HCT116 (cell line): ENCODE data around the gene COX15. TPM values are rescaled to one million over a fixed set of nuclear protein-coding genes. Genes with fewer than 3 reads are reported as not detected.

ENCODE experiments used
- ATAC-seq: fragments of 200-7000 bp; cut with Tn5 transposase; 2 replicates; pipeline ENCODE4 v1.9.1; 2020; ENCODE audit warnings: mild to moderate bottlenecking, moderate library complexity
- BruUV-seq: library from RNA; stranded (reverse); fragments of 400-500 nt; replicated peaks from 2 replicates; lab custom pipeline; 2021; lab: Mats Ljungman, UMichigan
- CTCF ChIA-PET: fragments of 300-600 bp; sonication (Branson Sonifier 250); formaldehyde crosslinking; loops from one replicate; lab custom pipeline; 2021; ENCODE audit warnings: antibody characterized with exemption; lab: Charles Lee
- POLR2A ChIA-PET: fragments of 300-600, 350-600 bp; sonication (Branson Sonifier 250); formaldehyde crosslinking; loops from one replicate; lab custom pipeline; 2021; ENCODE audit warnings: antibody characterized with exemption; lab: Charles Lee
- RAD21 ChIA-PET, 2 experiments: fragments of 300-600 bp; sonication (Branson Sonifier 250); formaldehyde crosslinking; loops; one replicate each; lab custom pipeline; 2023; ENCODE audit warnings: low total read pairs in 2 of 2; ENCODE audit not compliant: uncharacterized antibody in 2 of 2, unreplicated experiment in 2 of 2, low non-redundant PET in 1 of 2; lab: Charles Lee
- DNase-seq: peaks from one replicate; pipeline ENCODE4 v3.0.0-alpha.2; 2010; ENCODE audit warnings: low read depth, low spot score
- H2AFZ ChIP-seq: fragments of 200-600 bp; shearing (Covaris generic), sonication (generic); 2 replicates; pipeline ENCODE4 v1.6.1; 2017; ENCODE audit warnings: low read depth, mixed run types, mixed read lengths, antibody characterized with exemption, low read length; ENCODE audit not compliant: poor library complexity, severe bottlenecking
- H3K27ac ChIP-seq: 2 replicates; pipeline ENCODE4 v1.5.1; 2012; ENCODE audit warnings: low read depth, low read length
- H3K27me3 ChIP-seq: fragments of 200-600 bp; sonication (generic); 2 replicates; pipeline ENCODE4 v1.6.1; 2016; ENCODE audit warnings: mixed run types, low read length, mixed read lengths; ENCODE audit not compliant: insufficient read depth
- H3K36me3 ChIP-seq, 2 experiments: fragments of 200-500 bp in 1 of 2; fragments of 200-600 bp in 1 of 2; sonication (Bioruptor generic) in 1 of 2; sonication (generic) in 1 of 2; 2 replicates each; pipeline versions ENCODE4 v1.5.1 to v1.6.1; 2014 to 2016; ENCODE audit warnings: low read length in 2 of 2, inconsistent platforms in 1 of 2, mixed read lengths in 1 of 2, mixed run types in 1 of 2; ENCODE audit not compliant: insufficient read depth in 2 of 2, control insufficient read depth in 1 of 2
- H3K4me1 ChIP-seq, 2 experiments: fragments of 200-600 bp in 1 of 2; sonication (generic) in 1 of 2; 2 replicates each; pipeline versions ENCODE4 v1.5.1 to v1.6.1; 2012 to 2017; ENCODE audit warnings: low read length in 2 of 2, inconsistent platforms in 1 of 2, mild to moderate bottlenecking in 1 of 2, mixed read lengths in 1 of 2, mixed run types in 1 of 2, moderate library complexity in 1 of 2; ENCODE audit not compliant: insufficient read depth in 2 of 2, control insufficient read depth in 1 of 2
- H3K4me2 ChIP-seq: fragments of 200-600 bp; sonication (generic); 2 replicates; pipeline ENCODE4 v1.6.1; 2017; ENCODE audit warnings: mixed run types, low read length, mixed read lengths
- H3K4me3 ChIP-seq, 2 experiments: fragments of 200-600 bp in 1 of 2; sonication (generic) in 1 of 2; replicated peaks in 1 of 2; 2 replicates each; pipeline ENCODE4 v1.5.1; 2011 to 2016; ENCODE audit warnings: low read length in 2 of 2, control low read depth in 1 of 2, low read depth in 1 of 2, mild to moderate bottlenecking in 1 of 2, mixed read lengths in 1 of 2, mixed run types in 1 of 2
- H3K79me2 ChIP-seq: fragments of 200-600 bp; sonication (generic); 2 replicates; pipeline ENCODE4 v1.6.1; 2017; ENCODE audit warnings: mild to moderate bottlenecking, mixed run types, low read length, moderate library complexity, mixed read lengths; ENCODE audit not compliant: insufficient read depth
- H3K9ac ChIP-seq: fragments of 200-600 bp; sonication (generic); 2 replicates; pipeline ENCODE4 v1.6.1; 2016; ENCODE audit warnings: low read length, mixed read lengths
- H3K9me2 ChIP-seq: fragments of 200-600 bp; sonication (generic), shearing (Covaris generic); 2 replicates; pipeline ENCODE4 v1.6.1; 2017; ENCODE audit warnings: mixed run types, mild to moderate bottlenecking, moderate library complexity; ENCODE audit not compliant: insufficient read depth
- H3K9me3 ChIP-seq, 2 experiments: fragments of 200-500 bp in 1 of 2; fragments of 200-600 bp in 1 of 2; sonication (Bioruptor generic) in 1 of 2; sonication (generic) in 1 of 2; 2 replicates each; pipeline ENCODE4 v1.6.1; 2014 to 2017; ENCODE audit warnings: low read length in 2 of 2, mixed read lengths in 2 of 2, inconsistent platforms in 1 of 2, low read depth in 1 of 2, mild to moderate bottlenecking in 1 of 2, mixed run types in 1 of 2, moderate library complexity in 1 of 2; ENCODE audit not compliant: control insufficient read depth in 1 of 2, insufficient read depth in 1 of 2
- H4K20me1 ChIP-seq: fragments of 200-600 bp; sonication (generic), shearing (Covaris generic); 2 replicates; pipeline ENCODE4 v1.6.1; 2017; ENCODE audit warnings: mixed run types, mild to moderate bottlenecking, moderate library complexity; ENCODE audit not compliant: insufficient read depth
- ATF3 ChIP-seq: IDR thresholded peaks from 2 replicates; pipeline ENCODE4 v1.6.1; 2012
- CTCF ChIP-seq, 3 experiments: fragments of 200-600 bp in 1 of 3; sonication (generic) in 1 of 3; IDR thresholded peaks in 2 of 3; conservative IDR thresholded peaks in 1 of 3; 2 replicates each; pipeline ENCODE4 v1.5.1; 2012 to 2017; ENCODE audit warnings: low read depth in 2 of 3, low read length in 2 of 3, antibody characterized with exemption in 1 of 3, borderline replicate concordance in 1 of 3, control low read depth in 1 of 3, mild to moderate bottlenecking in 1 of 3, mixed read lengths in 1 of 3, mixed run types in 1 of 3, moderate library complexity in 1 of 3; ENCODE audit not compliant: insufficient read depth in 1 of 3
- ELF1 ChIP-seq: IDR thresholded peaks from 2 replicates; pipeline ENCODE4 v1.6.1; 2012; ENCODE audit warnings: low read depth, borderline replicate concordance
- EZH2phosphoT487 ChIP-seq: fragments of 200-600 bp; IDR thresholded peaks from 2 replicates; pipeline ENCODE4 v1.6.1; 2018; ENCODE audit warnings: antibody characterized with exemption, borderline replicate concordance
- FOSL1 ChIP-seq: IDR thresholded peaks from 2 replicates; pipeline ENCODE4 v1.6.1; 2012; ENCODE audit warnings: low read depth
- JUND ChIP-seq: IDR thresholded peaks from 2 replicates; pipeline ENCODE4 v1.6.1; 2012
- MAX ChIP-seq: IDR thresholded peaks from 2 replicates; pipeline ENCODE4 v1.6.1; 2012
- POLR2A ChIP-seq: IDR thresholded peaks from 2 replicates; pipeline ENCODE4 v1.7.0; 2011; ENCODE audit warnings: borderline replicate concordance; ENCODE audit not compliant: insufficient read depth, insufficient read length; ENCODE audit errors: extremely low read depth
- POLR2AphosphoS5 ChIP-seq: IDR thresholded peaks from 2 replicates; pipeline ENCODE4 v1.6.1; 2011; ENCODE audit warnings: mild to moderate bottlenecking, low read depth, low read length, moderate library complexity
- TCF7L2 ChIP-seq: IDR thresholded peaks from 2 replicates; pipeline ENCODE4 v1.7.0; 2011; ENCODE audit warnings: borderline replicate concordance, inconsistent platforms; ENCODE audit not compliant: insufficient read depth, insufficient read length; ENCODE audit errors: extremely low read depth
- YY1 ChIP-seq: IDR thresholded peaks from 2 replicates; pipeline ENCODE4 v1.6.1; 2011; ENCODE audit warnings: low read length, low read depth, moderate library complexity, mild to moderate bottlenecking; ENCODE audit not compliant: insufficient replicate concordance; ENCODE audit errors: extremely low read depth
- ZBTB33 ChIP-seq: IDR thresholded peaks from 2 replicates; pipeline ENCODE4 v1.6.1; 2011; ENCODE audit warnings: mild to moderate bottlenecking, low read length, moderate library complexity; ENCODE audit not compliant: insufficient replicate concordance; ENCODE audit errors: extremely low read depth
- intact Hi-C: fragments of 100-400 bp; cut with micrococcal nuclease; formaldehyde crosslinking; loops from 2 replicates; pipeline ENCODE4 v1.10.0; 2022
- total RNA-seq: library from RNA; stranded (reverse); gene quantifications from one replicate; pipeline ENCODE4 v1.2.1, GENCODE V29; 2021; ENCODE audit not compliant: unreplicated experiment

COX15 gene
- total RNA-seq, 1 experiment from 2014 or later: 79.6 TPM

GRCh38 chr10:99750641-99751040 lies 18.7 kb upstream of the COX15 start:
- TF ChIP-seq CTCF (IDR thresholded peaks at IDR 0.05 in 2 of 3, conservative IDR thresholded peaks at IDR 0.05 in 1 of 3; ENCODE audit: borderline replicate concordance in 1 of 3, insufficient read depth in 1 of 3, low read depth in 2 of 3, low read length in 2 of 3): no peak
- no peak for TF ChIP-seq POLR2A
- TF ChIP-seq TCF7L2: no peak
- TF ChIP-seq ELF1: no peak
- TF ChIP-seq ZBTB33: no peak
- no peak for TF ChIP-seq EZH2phosphoT487
- no peak for TF ChIP-seq YY1
- TF ChIP-seq ATF3: no peak
- no peak for TF ChIP-seq FOSL1
- no peak for TF ChIP-seq POLR2AphosphoS5
- no peak for TF ChIP-seq MAX
- TF ChIP-seq JUND: no peak
- TF ChIP-seq, all 23 proteins: peak for 0
- H3K9me2 ChIP-seq: no peaks in the 10 kb centered on the region
- CTCF ChIA-PET: no interaction called here
- H3K79me2 ChIP-seq: peaks cover 45% of the 10 kb centered on the region
- POLR2A ChIA-PET: no interaction called here
- H3K27ac ChIP-seq: no peak overlapping the region
- no peaks in the 10 kb centered on the region for H3K9me3 ChIP-seq
- intact Hi-C loops: no loop called here
- no peak for DNase-seq
- H3K36me3 ChIP-seq: peaks cover 77 to 81% of the 10 kb centered on the region in 2 experiments
- H3K4me1 ChIP-seq: no peaks in the 10 kb centered on the region
- H3K27me3 ChIP-seq: no peaks in the 10 kb centered on the region
- no peak for ATAC-seq
- no peak overlapping the region for H3K4me2 ChIP-seq
- no peak overlapping the region for H3K9ac ChIP-seq
- H3K4me3 ChIP-seq: no peak overlapping the region
- BruUV-seq: no TSS peak
- H4K20me1 ChIP-seq: no peaks in the 10 kb centered on the region
- RAD21 ChIA-PET: no interaction called here
- H2AFZ ChIP-seq: no peak overlapping the region
